ACC112 (cell line): ENCODE results near the gene LRP3.

Source experiments
- H2AFZ ChIP-seq: fragments of 200-600 bp; sonication (generic); one replicate; pipeline ENCODE4 v1.6.0; 2017; ENCODE audit warnings: antibody characterized with exemption, low read length; ENCODE audit not compliant: unreplicated experiment
- H3K27ac ChIP-seq: fragments of 200-600 bp; sonication (generic); 2 replicates; pipeline ENCODE4 v1.5.1; 2014; ENCODE audit warnings: low read depth, mild to moderate bottlenecking, antibody characterized with exemption, low read length, moderate library complexity
- H3K27me3 ChIP-seq: fragments of 200-600 bp; sonication (generic); 2 replicates; pipeline ENCODE4 v1.6.1; 2014; ENCODE audit warnings: mild to moderate bottlenecking, antibody characterized with exemption, low read length, moderate library complexity, mixed read lengths; ENCODE audit not compliant: insufficient read depth
- H3K36me3 ChIP-seq: fragments of 200-600 bp; sonication (generic); 2 replicates; pipeline ENCODE4 v1.6.1; 2016; ENCODE audit warnings: mild to moderate bottlenecking, antibody characterized with exemption, low read length, moderate library complexity, mixed read lengths; ENCODE audit not compliant: insufficient read depth
- H3K4me1 ChIP-seq: fragments of 200-600 bp; sonication (generic); one replicate; pipeline ENCODE4 v1.6.1; 2016; ENCODE audit warnings: low read length, mixed read lengths; ENCODE audit not compliant: insufficient read depth, unreplicated experiment, control insufficient read depth
- H3K4me3 ChIP-seq: fragments of 200-600 bp; sonication (generic); 2 replicates; pipeline ENCODE4 v1.5.1; 2014; ENCODE audit warnings: mild to moderate bottlenecking, low read depth, low read length
- H3K79me2 ChIP-seq: fragments of 200-600 bp; sonication (generic); one replicate; pipeline ENCODE4 v1.6.0; 2016; ENCODE audit warnings: low read length; ENCODE audit not compliant: control insufficient read depth, unreplicated experiment, insufficient read depth

The LRP3 gene

DNA sequence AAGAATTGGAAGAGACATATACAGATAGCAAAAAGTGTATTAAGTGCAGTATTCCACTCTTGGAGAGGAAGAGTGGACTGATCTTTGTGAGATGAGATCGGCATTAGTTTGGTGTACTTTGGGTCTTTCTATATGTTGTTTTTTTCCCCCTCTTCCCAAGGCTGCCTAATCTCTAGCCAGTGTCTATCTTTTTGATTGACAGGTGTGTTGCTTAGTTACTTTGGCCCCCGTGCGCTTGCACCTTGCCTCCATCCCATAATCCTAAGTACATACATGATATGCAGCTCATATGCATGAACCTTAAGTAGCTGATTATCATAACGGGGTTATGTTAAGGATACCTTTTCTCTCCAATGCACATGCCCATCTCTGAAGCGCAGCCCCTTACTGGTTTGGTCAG is 35.8 kb downstream of the LRP3 start:
- Histone ChIP-seq H3K79me2 (no peaks in the 10 kb centered on the region), H2AFZ (no peak overlapping the region), H3K4me3 (no peak overlapping the region), H3K27ac (no peak overlapping the region), H3K27me3 (peaks cover 43% of the 10 kb centered on the region), H3K4me1 (no peaks in the 10 kb centered on the region), H3K36me3 (no peaks in the 10 kb centered on the region)

DNA sequence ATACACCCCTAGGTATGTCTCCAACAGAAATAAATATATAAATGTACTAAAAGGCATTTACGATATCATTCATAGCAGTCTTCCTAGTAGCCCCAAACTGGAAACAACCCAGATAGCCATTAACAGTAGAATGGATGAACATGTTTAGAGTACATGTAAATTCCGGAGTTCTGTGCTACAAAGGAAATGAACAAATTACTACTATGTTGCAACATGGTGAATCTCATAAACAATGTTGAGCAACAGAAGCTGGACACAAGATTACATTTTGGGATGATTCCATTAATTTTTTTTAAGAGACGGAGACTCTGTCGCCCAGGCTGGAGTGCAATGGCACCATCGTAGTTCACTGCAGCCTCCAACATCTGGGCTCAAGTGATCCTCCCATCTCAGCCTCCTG is 37.4 kb downstream of the LRP3 start:
- Histone ChIP-seq H3K36me3 (no peaks in the 10 kb centered on the region), H2AFZ (no peak overlapping the region), H3K4me3 (no peak overlapping the region), H3K4me1 (no peaks in the 10 kb centered on the region), H3K27ac (no peak overlapping the region), H3K27me3 (peaks cover 29% of the 10 kb centered on the region), H3K79me2 (no peaks in the 10 kb centered on the region)

DNA sequence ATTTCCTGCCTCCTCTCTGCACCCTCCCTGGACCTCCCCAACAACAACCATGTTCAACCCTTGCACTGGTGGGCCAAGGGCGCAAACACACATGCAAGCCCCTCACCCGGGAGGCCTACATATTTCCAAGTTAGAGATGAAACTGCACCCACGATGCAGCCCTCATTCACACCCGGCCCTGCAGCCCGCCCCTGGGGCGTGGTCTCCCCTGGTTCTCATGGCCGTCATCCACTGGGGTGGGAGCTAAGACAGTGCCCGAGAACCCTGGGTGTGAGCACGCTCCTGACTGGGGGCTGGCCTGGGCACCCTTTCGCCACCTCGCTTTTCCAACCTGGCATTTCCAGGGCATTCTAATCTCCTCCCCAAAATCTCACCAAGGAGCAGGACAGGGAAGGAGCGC is 38.5 kb downstream of the LRP3 start:
- no peaks in the 10 kb centered on the region for H3K79me2 ChIP-seq
- peaks cover 18% of the 10 kb centered on the region for H3K27me3 ChIP-seq
- no peaks in the 10 kb centered on the region for H3K36me3 ChIP-seq
- no peak overlapping the region for H3K27ac ChIP-seq
- H3K4me3 ChIP-seq, result no peak overlapping the region
- no peaks in the 10 kb centered on the region for H3K4me1 ChIP-seq
- H2AFZ ChIP-seq, result no peak overlapping the region

DNA sequence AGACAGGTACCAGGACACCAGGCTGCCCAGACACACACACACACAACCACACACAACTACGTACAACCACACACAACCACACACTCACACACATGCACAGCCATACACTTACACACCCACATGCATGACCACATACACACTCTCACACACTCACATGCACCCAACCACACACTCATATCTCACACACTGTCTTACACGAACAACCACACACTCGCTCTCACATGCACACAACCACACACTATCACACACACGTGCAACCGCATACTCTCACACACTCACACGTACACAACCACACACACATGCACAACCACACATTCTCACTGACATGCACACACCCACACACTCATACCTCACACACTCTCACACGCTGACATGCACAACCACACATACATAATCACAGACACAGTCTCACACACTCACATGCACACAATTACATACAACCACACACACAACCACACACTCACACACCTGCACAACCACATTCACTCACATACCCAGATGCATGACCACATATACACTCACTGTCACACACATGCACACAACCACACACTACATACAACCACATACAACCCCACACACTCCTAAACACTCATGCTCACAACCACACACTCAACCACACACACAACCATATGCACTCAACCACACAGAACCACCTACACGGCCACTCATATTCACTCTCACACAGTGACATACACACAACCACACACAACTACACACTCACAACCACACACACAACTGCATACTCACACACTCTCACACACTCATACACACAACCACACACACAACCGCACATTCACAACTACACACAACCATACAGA is 39.1 kb downstream of the LRP3 start:
- no peak overlapping the region for H3K4me3 ChIP-seq
- no peaks in the 10 kb centered on the region for H3K4me1 ChIP-seq
- peaks cover 13% of the 10 kb centered on the region for H3K27me3 ChIP-seq
- no peaks in the 10 kb centered on the region for H3K36me3 ChIP-seq
- H3K27ac ChIP-seq, result no peak overlapping the region
- H3K79me2 ChIP-seq, result no peaks in the 10 kb centered on the region
- no peak overlapping the region for H2AFZ ChIP-seq

DNA sequence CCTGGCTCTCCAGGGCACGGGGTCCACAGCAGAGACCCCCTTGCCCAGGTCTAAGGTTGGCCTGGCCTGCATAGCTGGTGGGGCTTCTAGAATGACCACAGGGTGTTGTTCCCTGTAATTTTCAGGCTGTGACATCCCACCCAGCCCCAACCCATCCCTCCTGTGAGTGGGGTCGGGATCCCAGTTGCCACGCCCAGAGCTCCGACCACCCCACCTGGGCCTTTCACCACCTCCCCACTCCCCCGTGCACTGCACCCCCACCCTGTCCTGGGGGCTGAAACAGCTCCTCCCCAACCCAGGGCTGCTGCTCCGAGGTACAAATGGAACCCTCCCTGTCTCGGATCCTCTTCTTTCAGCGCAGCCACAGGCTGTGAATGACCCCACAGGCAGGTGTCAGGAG is 40.0 kb downstream of the LRP3 start:
- Histone ChIP-seq H3K36me3 (no peaks in the 10 kb centered on the region), H3K4me1 (no peaks in the 10 kb centered on the region), H3K27ac (no peak overlapping the region), H3K79me2 (no peaks in the 10 kb centered on the region), H3K27me3 (0 out of 2 replicates have a peak, but pooled peaks cover 8% of the 10 kb centered on the region), H2AFZ (no peak overlapping the region), H3K4me3 (no peak overlapping the region)

DNA sequence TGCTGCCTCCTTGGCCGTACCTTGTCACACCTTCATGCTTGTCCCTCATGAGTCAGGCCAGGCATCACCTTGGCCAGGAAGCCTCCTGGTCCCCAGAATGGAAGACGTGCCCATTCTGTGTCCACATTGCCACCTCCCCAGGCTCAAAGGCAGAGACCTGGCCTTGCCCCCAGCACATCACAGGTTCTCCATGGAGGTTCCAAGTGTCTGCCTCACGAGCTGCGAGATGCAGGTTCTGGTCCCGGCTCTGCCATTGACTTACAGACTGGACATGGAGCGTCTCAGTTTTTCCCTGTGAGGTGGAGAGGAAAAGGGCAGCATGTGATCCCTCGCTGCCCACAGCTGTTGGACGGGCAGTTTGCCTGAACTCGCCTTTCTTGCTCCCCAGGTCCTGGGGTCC is 40.6 kb downstream of the LRP3 start:
- no peak overlapping the region for H3K27ac ChIP-seq
- H2AFZ ChIP-seq, result no peak overlapping the region
- H3K4me3 ChIP-seq, result no peak overlapping the region

DNA sequence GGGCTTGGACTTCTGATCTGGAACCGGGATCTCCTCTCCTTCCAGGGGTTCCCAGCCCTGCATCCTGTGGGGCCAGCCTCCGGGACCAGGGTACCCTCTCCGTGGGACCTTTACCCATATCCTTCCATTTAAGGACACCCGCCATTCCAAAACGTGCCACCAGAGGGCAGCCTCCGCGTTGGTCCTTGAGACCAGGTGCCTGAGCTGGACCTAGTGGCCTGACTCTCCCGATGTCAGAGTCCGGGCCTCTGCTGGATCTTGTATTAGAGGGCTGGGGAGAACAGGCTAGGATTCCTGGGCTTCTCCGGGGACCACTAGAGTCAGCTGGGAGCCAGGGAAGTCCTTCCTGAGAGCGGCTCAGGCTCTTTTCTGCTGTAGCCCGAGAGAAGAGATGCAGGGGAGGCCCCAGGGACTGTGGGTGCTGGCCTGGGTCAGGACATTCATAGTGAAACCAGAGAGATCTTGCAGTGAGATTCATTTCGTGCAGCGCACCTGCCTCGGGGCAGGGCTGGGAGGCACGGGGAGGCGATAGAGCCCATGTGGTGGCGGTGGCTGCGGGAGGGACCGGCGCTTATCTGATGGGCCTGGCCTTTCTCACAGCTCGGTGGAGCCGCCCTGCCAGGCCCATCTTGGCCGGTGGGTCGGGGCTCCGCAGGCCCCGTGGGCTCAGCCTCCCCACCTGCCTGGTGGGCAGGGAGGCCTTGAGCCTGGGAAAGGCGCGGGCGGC is 41.3 kb downstream of the LRP3 start:
- Histone ChIP-seq H2AFZ (no peak overlapping the region), H3K4me1 (no peaks in the 10 kb centered on the region), H3K27me3 (0 out of 2 replicates have a peak, but pooled peaks cover 3% of the 10 kb centered on the region), H3K4me3 (no peak overlapping the region), H3K27ac (no peak overlapping the region), H3K79me2 (no peaks in the 10 kb centered on the region), H3K36me3 (no peaks in the 10 kb centered on the region)

More for the DNA sequence above, 40.6 kb downstream of the LRP3 start:
- no peaks in the 10 kb centered on the region for H3K79me2 ChIP-seq
- 0 out of 2 replicates have a peak, but pooled peaks cover 3% of the 10 kb centered on the region for H3K27me3 ChIP-seq
- no peaks in the 10 kb centered on the region for H3K4me1 ChIP-seq
- no peaks in the 10 kb centered on the region for H3K36me3 ChIP-seq

DNA sequence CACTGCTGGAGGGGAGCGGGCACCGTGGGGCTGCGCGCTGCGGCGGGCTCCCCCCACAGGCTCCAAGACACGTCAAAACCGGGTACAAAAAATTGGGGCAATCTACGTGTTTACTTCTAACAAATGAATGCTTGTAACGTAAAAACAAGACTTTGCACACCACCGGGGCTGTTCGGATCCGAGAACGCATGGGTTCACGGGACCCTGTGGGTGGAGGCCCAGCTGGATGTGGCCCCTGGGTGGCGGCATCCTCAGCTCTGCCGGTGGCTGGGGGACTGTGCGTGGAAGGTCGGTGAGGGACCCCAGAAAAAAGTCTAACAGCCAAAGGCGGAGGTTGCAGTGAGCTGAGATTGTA is 41.8 kb downstream of the LRP3 start:
- no peaks in the 10 kb centered on the region for H3K79me2 ChIP-seq
- no peaks in the 10 kb centered on the region for H3K4me1 ChIP-seq
- H3K4me3 ChIP-seq, result no peak overlapping the region
- H2AFZ ChIP-seq, result no peak overlapping the region
- 0 out of 2 replicates have a peak, but pooled peaks cover 2% of the 10 kb centered on the region for H3K27me3 ChIP-seq
- H3K27ac ChIP-seq, result no peak overlapping the region
- no peaks in the 10 kb centered on the region for H3K36me3 ChIP-seq

DNA sequence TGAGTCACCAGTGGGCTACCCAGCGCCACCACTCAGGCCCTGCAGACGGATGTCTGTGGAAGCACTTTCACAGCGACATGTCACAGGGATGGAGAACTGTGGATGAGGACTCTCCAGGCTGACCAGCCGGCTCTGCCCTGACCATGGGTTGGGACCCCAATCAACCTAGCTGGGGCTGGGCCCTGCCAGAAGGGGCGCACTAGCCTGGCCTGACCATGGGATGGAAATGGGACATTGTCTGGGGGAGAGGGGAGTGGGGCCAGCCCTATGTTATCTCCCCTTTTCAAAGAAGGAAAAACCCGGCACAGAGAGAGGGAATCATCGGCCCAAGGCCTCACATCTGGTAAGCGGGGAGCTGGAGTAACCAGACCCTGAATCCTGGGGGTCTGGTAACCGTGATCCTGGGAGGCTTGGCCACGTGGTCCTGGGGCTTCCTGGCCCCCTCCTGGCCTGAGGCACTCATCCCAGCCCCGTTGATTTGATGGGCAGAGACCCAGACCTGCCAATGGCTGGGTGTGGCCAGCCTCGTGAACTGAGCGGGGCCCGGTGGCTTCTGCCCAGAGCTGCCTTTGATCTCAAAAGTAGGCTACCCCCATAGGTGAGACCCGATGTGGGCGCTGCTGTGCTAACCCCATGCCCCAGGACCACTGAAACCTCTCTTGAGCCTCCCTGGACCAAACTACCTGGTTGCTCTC is 42.7 kb downstream of the LRP3 start:
- no peak overlapping the region for H3K27ac ChIP-seq
- no peaks in the 10 kb centered on the region for H3K27me3 ChIP-seq

DNA sequence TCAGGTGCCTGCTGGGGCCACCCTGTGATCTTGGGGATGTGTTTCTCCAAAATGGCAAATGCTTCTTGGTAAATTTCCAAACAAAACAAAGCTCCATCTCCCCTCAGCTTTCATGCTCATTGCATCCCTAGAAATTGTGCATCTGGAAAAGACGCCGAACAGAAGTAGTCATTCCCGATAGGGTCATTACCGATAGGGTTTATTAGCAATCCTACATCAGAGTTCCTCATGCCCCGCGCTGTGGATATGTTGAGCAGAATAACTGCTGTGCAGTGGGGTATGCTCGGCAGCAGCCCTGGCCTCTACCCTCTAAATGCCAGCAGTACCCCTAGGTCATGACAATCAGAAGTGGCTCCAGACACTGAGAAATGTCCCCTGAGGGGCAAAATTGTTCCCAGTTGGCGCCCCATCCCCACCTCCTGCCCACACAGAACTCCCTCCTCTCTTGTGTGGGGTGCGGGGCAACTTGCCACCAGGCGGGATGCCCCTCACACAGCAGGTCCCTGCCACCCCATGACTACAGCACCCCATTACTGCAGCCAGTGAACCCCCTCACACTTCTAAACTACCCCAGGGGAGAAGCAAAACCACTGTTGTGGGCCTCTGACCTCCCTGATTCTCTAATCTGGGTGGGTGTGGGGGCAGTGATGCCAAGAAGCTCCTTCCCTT is 44.5 kb downstream of the LRP3 start:
- Histone ChIP-seq H3K27me3 (no peaks in the 10 kb centered on the region), H3K27ac (no peak overlapping the region), H3K79me2 (no peaks in the 10 kb centered on the region), H2AFZ (no peak overlapping the region), H3K4me3 (no peak overlapping the region), H3K36me3 (no peaks in the 10 kb centered on the region), H3K4me1 (peaks cover 2% of the 10 kb centered on the region)

More for the DNA sequence above, 42.7 kb downstream of the LRP3 start:
- Histone ChIP-seq H2AFZ (no peak overlapping the region), H3K36me3 (no peaks in the 10 kb centered on the region), H3K79me2 (no peaks in the 10 kb centered on the region), H3K4me1 (peaks cover 2% of the 10 kb centered on the region), H3K4me3 (no peak overlapping the region)
